ENCODE data around the gene SUN5.

Gene SUN5

DNA sequence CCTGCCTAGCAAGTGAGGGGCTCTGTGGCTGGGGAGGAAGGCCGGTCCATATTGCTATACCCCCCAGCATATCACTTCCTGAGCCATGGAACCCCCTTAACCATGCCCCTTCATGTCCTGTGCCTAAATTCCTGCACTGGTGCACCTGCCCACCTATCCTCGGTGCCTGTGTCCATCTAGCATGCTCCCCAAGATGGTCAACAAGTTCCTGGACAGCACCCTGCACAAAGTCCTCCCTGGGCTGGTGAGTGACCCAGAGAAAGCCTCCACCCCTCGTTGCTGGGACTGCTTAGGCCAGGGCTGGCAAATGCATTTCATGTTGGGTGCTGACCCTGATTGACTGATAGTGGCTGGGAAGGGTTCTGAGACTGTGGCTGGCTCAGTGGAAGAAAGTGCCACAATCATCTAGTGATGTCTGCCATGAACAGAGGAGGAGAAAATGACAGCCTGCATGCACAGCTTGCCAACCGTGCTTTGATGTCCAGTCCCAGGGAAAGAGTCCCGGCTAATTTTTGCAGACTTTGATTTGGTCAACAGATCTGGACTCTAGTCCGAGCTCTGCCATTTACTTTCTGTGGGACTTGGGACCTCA, 30.8 kb upstream of the SUN5 start:
- H3K4me3 ChIP-seq (ENCODE audit: low read length in 2 of 2), result no peak overlapping the region
- H3K27me3 ChIP-seq (ENCODE audit: control insufficient read depth in 2 of 2, insufficient read depth in 2 of 2, low read length in 2 of 2), result no peaks in the 10 kb centered on the region
- H3K9ac ChIP-seq (ENCODE audit: low read depth in 1 of 2, low read length in 2 of 2), result no peak overlapping the region
- no peaks in the 10 kb centered on the region for H3K4me1 ChIP-seq (ENCODE audit: control insufficient read depth in 2 of 2, insufficient read depth in 2 of 2, low read length in 2 of 2)
- no peaks in the 10 kb centered on the region for H3K36me3 ChIP-seq (ENCODE audit: control insufficient read depth in 2 of 2, insufficient read depth in 2 of 2, low read length in 2 of 2)
- H3K27ac ChIP-seq (ENCODE audit: low read depth in 2 of 2, low read length in 2 of 2), result no peak overlapping the region
- H3K9me3 ChIP-seq (ENCODE audit: control insufficient read depth in 2 of 2, low read length in 2 of 2), result no peaks in the 10 kb centered on the region

DNA sequence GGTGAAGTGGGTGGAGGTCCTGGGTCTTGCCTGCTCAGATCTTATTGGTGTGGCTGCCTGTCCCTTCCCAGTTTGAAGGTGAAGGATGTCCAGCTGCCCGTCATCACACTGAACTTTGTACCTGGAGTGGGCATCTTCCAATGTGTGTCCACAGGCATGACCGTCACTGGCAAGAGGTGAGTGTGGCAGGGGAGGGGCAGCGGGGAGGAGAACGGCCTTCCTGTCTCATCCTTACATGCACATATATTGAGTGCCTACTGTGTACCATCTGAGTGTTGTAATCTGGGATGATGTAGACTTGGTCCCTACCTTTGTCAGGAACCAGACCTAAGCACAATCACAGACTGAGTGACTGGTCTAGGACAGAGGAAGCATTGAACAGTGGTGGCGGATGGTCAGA, 29.9 kb upstream of the SUN5 start:
- Histone ChIP-seq H3K4me3 (ENCODE audit: low read length in 2 of 2) (no peak overlapping the region), H3K9ac (ENCODE audit: low read depth in 1 of 2, low read length in 2 of 2) (no peak overlapping the region)

GRCh38 chr20:33033381-33033780, 29.1 kb upstream of the SUN5 start:
- no peaks in the 10 kb centered on the region for H3K27me3 ChIP-seq (ENCODE audit: control insufficient read depth in 2 of 2, insufficient read depth in 2 of 2, low read length in 2 of 2)
- no peaks in the 10 kb centered on the region for H3K4me1 ChIP-seq (ENCODE audit: control insufficient read depth in 2 of 2, insufficient read depth in 2 of 2, low read length in 2 of 2)
- no peaks in the 10 kb centered on the region for H3K9me3 ChIP-seq (ENCODE audit: control insufficient read depth in 2 of 2, low read length in 2 of 2)
- H3K27ac ChIP-seq (ENCODE audit: low read depth in 2 of 2, low read length in 2 of 2), result no peak overlapping the region
- H3K9ac ChIP-seq (ENCODE audit: low read depth in 1 of 2, low read length in 2 of 2), result no peak overlapping the region
- no peak overlapping the region for H3K4me3 ChIP-seq (ENCODE audit: low read length in 2 of 2)
- no peaks in the 10 kb centered on the region for H3K36me3 ChIP-seq (ENCODE audit: control insufficient read depth in 2 of 2, insufficient read depth in 2 of 2, low read length in 2 of 2)

More for the DNA sequence above, 29.9 kb upstream of the SUN5 start:
- Histone ChIP-seq H3K36me3 (ENCODE audit: control insufficient read depth in 2 of 2, insufficient read depth in 2 of 2, low read length in 2 of 2) (no peaks in the 10 kb centered on the region), H3K27me3 (ENCODE audit: control insufficient read depth in 2 of 2, insufficient read depth in 2 of 2, low read length in 2 of 2) (no peaks in the 10 kb centered on the region), H3K9me3 (ENCODE audit: control insufficient read depth in 2 of 2, low read length in 2 of 2) (no peaks in the 10 kb centered on the region), H3K4me1 (ENCODE audit: control insufficient read depth in 2 of 2, insufficient read depth in 2 of 2, low read length in 2 of 2) (no peaks in the 10 kb centered on the region), H3K27ac (ENCODE audit: low read depth in 2 of 2, low read length in 2 of 2) (no peak overlapping the region)

DNA sequence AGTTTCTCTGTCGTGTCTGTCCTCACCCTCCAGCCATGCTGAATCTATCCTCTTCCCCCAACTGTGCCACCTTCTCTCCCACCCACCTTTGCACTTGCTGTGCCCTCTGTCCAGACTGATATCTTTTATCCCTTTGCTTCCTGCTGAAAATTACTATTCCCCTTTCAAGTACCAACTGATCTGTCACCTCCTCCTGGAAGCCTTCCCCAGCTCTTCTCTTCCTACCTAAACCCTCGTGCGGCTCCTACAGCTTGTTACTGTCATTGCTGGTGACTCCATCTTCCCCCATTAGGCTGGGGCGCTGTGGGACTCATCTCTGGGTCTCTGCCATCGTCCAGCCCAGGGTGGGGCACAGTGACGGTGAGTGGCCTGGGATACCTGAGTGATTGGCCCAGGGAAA, 28.3 kb upstream of the SUN5 start:
- Histone ChIP-seq H3K27ac (ENCODE audit: low read depth in 2 of 2, low read length in 2 of 2) (no peak overlapping the region), H3K27me3 (ENCODE audit: control insufficient read depth in 2 of 2, insufficient read depth in 2 of 2, low read length in 2 of 2) (no peaks in the 10 kb centered on the region), H3K4me3 (ENCODE audit: low read length in 2 of 2) (no peak overlapping the region), H3K9ac (ENCODE audit: low read depth in 1 of 2, low read length in 2 of 2) (no peak overlapping the region), H3K9me3 (ENCODE audit: control insufficient read depth in 2 of 2, low read length in 2 of 2) (no peaks in the 10 kb centered on the region), H3K4me1 (ENCODE audit: control insufficient read depth in 2 of 2, insufficient read depth in 2 of 2, low read length in 2 of 2) (no peaks in the 10 kb centered on the region), H3K36me3 (ENCODE audit: control insufficient read depth in 2 of 2, insufficient read depth in 2 of 2, low read length in 2 of 2) (no peaks in the 10 kb centered on the region)

- Histone ChIP-seq H3K4me1 (ENCODE audit: control insufficient read depth in 2 of 2, insufficient read depth in 2 of 2, low read length in 2 of 2) (no peaks in the 10 kb centered on the region), H3K27ac (ENCODE audit: low read depth in 2 of 2, low read length in 2 of 2) (no peak within 1 kb of the TSS), H3K36me3 (ENCODE audit: control insufficient read depth in 2 of 2, insufficient read depth in 2 of 2, low read length in 2 of 2) (no peaks in the 10 kb centered on the region), H3K27me3 (ENCODE audit: control insufficient read depth in 2 of 2, insufficient read depth in 2 of 2, low read length in 2 of 2) (no peaks in the 10 kb centered on the region), H3K4me3 (ENCODE audit: low read length in 2 of 2) (no peak within 1 kb of the TSS), H3K9me3 (ENCODE audit: control insufficient read depth in 2 of 2, low read length in 2 of 2) (no peaks in the 10 kb centered on the region), H3K9ac (ENCODE audit: low read depth in 1 of 2, low read length in 2 of 2) (no peak within 1 kb of the TSS)
Measured at GRCh38 chr20:33031531-33031930, 27.3 kb upstream of the SUN5 start, which contains the start of gene BPIFB6. Gene BPIFB6 (plus strand): TSS chr20:33031648. CDS start chr20:33031648, 0 bp downstream.

DNA sequence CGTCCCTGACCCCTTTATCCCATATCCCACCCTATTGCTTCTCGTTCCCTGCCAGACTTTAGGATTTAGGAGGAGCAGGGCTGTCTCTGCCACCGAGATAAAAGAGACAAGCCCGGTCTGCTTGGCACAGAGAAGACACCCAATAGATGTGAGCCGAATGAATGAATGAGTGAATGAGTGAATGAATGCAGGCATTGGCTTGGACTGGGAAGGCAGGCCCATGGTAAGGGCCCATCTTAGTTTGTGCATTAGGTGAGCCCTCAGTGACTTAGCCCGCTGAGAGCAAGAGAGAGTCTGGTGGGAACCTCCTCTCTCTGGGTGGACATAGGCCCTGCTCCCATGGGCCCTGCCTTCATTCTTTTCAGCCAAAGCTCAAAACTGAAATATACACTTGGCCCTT, 26.3 kb upstream of the SUN5 start:
- Histone ChIP-seq H3K27ac (ENCODE audit: low read depth in 2 of 2, low read length in 2 of 2) (no peak overlapping the region), H3K9me3 (ENCODE audit: control insufficient read depth in 2 of 2, low read length in 2 of 2) (no peaks in the 10 kb centered on the region), H3K9ac (ENCODE audit: low read depth in 1 of 2, low read length in 2 of 2) (no peak overlapping the region), H3K27me3 (ENCODE audit: control insufficient read depth in 2 of 2, insufficient read depth in 2 of 2, low read length in 2 of 2) (no peaks in the 10 kb centered on the region), H3K36me3 (ENCODE audit: control insufficient read depth in 2 of 2, insufficient read depth in 2 of 2, low read length in 2 of 2) (no peaks in the 10 kb centered on the region), H3K4me3 (ENCODE audit: low read length in 2 of 2) (no peak overlapping the region), H3K4me1 (ENCODE audit: control insufficient read depth in 2 of 2, insufficient read depth in 2 of 2, low read length in 2 of 2) (no peaks in the 10 kb centered on the region)

GRCh38 chr20:33030076-33030475, 25.8 kb upstream of the SUN5 start:
- Histone ChIP-seq H3K36me3 (ENCODE audit: control insufficient read depth in 2 of 2, insufficient read depth in 2 of 2, low read length in 2 of 2) (no peaks in the 10 kb centered on the region), H3K4me1 (ENCODE audit: control insufficient read depth in 2 of 2, insufficient read depth in 2 of 2, low read length in 2 of 2) (no peaks in the 10 kb centered on the region), H3K4me3 (ENCODE audit: low read length in 2 of 2) (no peak overlapping the region), H3K27me3 (ENCODE audit: control insufficient read depth in 2 of 2, insufficient read depth in 2 of 2, low read length in 2 of 2) (no peaks in the 10 kb centered on the region), H3K9me3 (ENCODE audit: control insufficient read depth in 2 of 2, low read length in 2 of 2) (no peaks in the 10 kb centered on the region), H3K27ac (ENCODE audit: low read depth in 2 of 2, low read length in 2 of 2) (no peak overlapping the region), H3K9ac (ENCODE audit: low read depth in 1 of 2, low read length in 2 of 2) (no peak overlapping the region)

DNA sequence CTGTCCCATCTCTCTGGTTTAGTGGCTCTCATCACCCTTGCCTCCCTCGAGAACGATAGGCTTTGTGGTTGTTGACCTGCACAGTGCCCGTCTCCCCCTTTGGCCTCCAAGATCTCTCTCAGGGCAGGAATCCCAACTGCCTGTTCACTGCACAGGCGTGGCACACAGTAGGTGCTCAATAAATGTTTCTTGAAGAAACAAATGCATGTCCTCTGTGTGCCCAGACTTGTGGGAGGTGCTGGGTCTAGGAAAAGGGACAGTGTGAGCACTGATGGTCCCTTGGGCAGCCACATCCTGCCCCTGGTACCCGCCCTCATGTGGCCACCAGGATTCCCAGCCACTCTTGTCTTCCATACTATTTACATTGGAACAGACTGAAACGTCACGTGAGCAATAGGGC, 24.6 kb upstream of the SUN5 start:
- Histone ChIP-seq H3K27ac (ENCODE audit: low read depth in 2 of 2, low read length in 2 of 2) (no peak overlapping the region), H3K9me3 (ENCODE audit: control insufficient read depth in 2 of 2, low read length in 2 of 2) (no peaks in the 10 kb centered on the region), H3K4me3 (ENCODE audit: low read length in 2 of 2) (no peak overlapping the region), H3K36me3 (ENCODE audit: control insufficient read depth in 2 of 2, insufficient read depth in 2 of 2, low read length in 2 of 2) (no peaks in the 10 kb centered on the region), H3K27me3 (ENCODE audit: control insufficient read depth in 2 of 2, insufficient read depth in 2 of 2, low read length in 2 of 2) (no peaks in the 10 kb centered on the region), H3K4me1 (ENCODE audit: control insufficient read depth in 2 of 2, insufficient read depth in 2 of 2, low read length in 2 of 2) (no peaks in the 10 kb centered on the region), H3K9ac (ENCODE audit: low read depth in 1 of 2, low read length in 2 of 2) (no peak overlapping the region)

DNA sequence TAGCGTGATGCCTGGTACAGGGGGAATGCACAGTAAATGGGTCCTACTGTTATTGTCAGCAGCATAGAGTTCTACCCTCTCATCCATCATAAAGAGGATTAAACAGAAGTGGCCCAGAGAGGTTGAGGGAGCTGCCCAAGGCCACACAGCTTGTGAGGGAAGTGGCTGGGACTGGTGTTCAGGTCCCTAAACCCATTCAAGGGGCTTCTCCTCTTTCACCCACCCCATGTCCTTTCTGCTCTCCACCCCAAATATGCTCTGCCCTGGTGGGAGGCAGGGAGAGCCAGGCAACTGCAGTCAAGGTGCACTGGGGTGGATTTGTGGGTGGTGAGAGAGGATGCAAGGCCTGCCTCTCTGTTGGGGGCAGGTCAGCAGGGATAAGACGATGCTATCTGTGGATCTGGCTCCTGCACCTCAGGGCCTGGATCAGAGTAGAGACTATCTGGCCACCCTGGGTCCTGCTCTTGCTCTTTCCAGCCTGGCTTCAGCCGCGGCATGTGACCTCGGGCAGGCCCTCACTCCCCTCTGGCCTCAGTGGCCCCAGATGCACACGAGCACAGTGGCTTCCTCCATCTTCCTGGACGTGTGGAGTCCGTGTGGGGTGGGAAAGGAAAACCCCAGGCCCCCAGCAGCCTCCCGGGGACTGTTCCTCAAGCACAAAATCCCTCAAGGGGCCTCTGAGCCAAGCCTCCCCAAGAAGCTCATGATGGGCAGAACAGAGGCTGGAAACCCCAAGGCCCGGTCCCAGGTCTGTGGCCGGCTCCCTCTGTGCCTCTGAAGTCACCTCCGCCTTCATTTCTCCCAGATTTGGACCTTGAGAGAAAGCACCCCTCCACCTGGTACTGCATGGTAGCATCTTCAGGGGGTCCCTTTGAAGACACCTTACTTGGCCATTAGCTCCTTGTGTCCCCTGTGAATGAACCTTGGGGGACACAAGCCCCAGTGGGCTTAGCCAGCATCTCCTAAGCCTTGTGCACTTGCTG, 23.8 kb upstream of the SUN5 start:
- Histone ChIP-seq H3K4me1 (ENCODE audit: control insufficient read depth in 2 of 2, insufficient read depth in 2 of 2, low read length in 2 of 2) (no peaks in the 10 kb centered on the region), H3K9ac (ENCODE audit: low read depth in 1 of 2, low read length in 2 of 2) (no peak overlapping the region), H3K36me3 (ENCODE audit: control insufficient read depth in 2 of 2, insufficient read depth in 2 of 2, low read length in 2 of 2) (no peaks in the 10 kb centered on the region), H3K27ac (ENCODE audit: low read depth in 2 of 2, low read length in 2 of 2) (no peak overlapping the region), H3K27me3 (ENCODE audit: control insufficient read depth in 2 of 2, insufficient read depth in 2 of 2, low read length in 2 of 2) (no peaks in the 10 kb centered on the region), H3K9me3 (ENCODE audit: control insufficient read depth in 2 of 2, low read length in 2 of 2) (no peaks in the 10 kb centered on the region), H3K4me3 (ENCODE audit: low read length in 2 of 2) (no peak overlapping the region)
